Measurements from ENCODE around the gene CFAP100. TPM values are rescaled to one million over a fixed set of nuclear protein-coding genes. Genes with fewer than 3 reads are reported as not detected.

CFAP100 gene
- total RNA-seq, 2 donors from 2014 or later, result 0.44 to 0.66 TPM

- Mint-ChIP-seq H3K27ac (no peak overlapping the region), H3K4me1 (peaks cover 10% of the 10 kb centered on the region), H3K9me3 (no peaks in the 10 kb centered on the region), H3K36me3 (ENCODE audit: low read depth) (no peaks in the 10 kb centered on the region), H3K27me3 (ENCODE audit: insufficient read depth) (no peaks in the 10 kb centered on the region), H3K4me3 (no peak overlapping the region)
- no peaks in the 10 kb centered on the region for H3K36me3 ChIP-seq (ENCODE audit: control insufficient read depth, insufficient read depth, low read length)
- DNase-seq, result no peak
- no peak overlapping the region for H3K27ac ChIP-seq (ENCODE audit: low read depth, low read length)
- 93 to 94% methylated on average over 7 to 16 of the region's 16 CpGs for WGBS, 2 experiments (ENCODE audit: insufficient coverage in 1 of 2, insufficient read length in 1 of 2)
- no peaks in the 10 kb centered on the region for H3K4me1 ChIP-seq (ENCODE audit: control insufficient read depth, insufficient read depth, low read length)
- H3K27me3 ChIP-seq (ENCODE audit: control insufficient read depth, insufficient read depth, low read length, poor library complexity, severe bottlenecking), result no peaks in the 10 kb centered on the region
- no peak for TF ChIP-seq CTCF (conservative IDR thresholded peaks at IDR 0.05)
- no peak overlapping the region for H3K9ac ChIP-seq (ENCODE audit: extremely low read depth, low read length, poor library complexity, severe bottlenecking)
- H3K9me3 ChIP-seq (ENCODE audit: control insufficient read depth, low read length), result no peaks in the 10 kb centered on the region
- H3K4me3 ChIP-seq (ENCODE audit: low read length), result no peak overlapping the region
Observed at GRCh38 chr3:126481808-126482502, 87.2 kb downstream of the CFAP100 start.

- H3K27me3 Mint-ChIP-seq (ENCODE audit: insufficient read depth), result no peaks in the 10 kb centered on the region
- Histone ChIP-seq H3K4me3 (ENCODE audit: low read length) (no peak overlapping the region), H3K27ac (ENCODE audit: low read depth, low read length) (no peak overlapping the region), H3K9ac (ENCODE audit: extremely low read depth, low read length, poor library complexity, severe bottlenecking) (no peak overlapping the region), H3K4me1 (ENCODE audit: control insufficient read depth, insufficient read depth, low read length) (no peaks in the 10 kb centered on the region), H3K36me3 (ENCODE audit: control insufficient read depth, insufficient read depth, low read length) (no peaks in the 10 kb centered on the region), H3K9me3 (ENCODE audit: control insufficient read depth, low read length) (no peaks in the 10 kb centered on the region), H3K27me3 (ENCODE audit: control insufficient read depth, insufficient read depth, low read length, poor library complexity, severe bottlenecking) (no peaks in the 10 kb centered on the region)
- TF ChIP-seq CTCF (conservative IDR thresholded peaks at IDR 0.05), result no peak
- WGBS, 2 experiments (ENCODE audit: insufficient coverage in 1 of 2, insufficient read length in 1 of 2), result 84 to 87% methylated on average over 11 to 15 of the region's 15 CpGs
- no peak overlapping the region for H3K4me3 Mint-ChIP-seq
- no peak overlapping the region for H3K27ac Mint-ChIP-seq
- DNase-seq, result no peak
- H3K9me3 Mint-ChIP-seq, result no peaks in the 10 kb centered on the region
- H3K36me3 Mint-ChIP-seq (ENCODE audit: low read depth), result no peaks in the 10 kb centered on the region
- peaks cover 8% of the 10 kb centered on the region for H3K4me1 Mint-ChIP-seq
Observed at GRCh38 chr3:126482503-126483255, 88.0 kb downstream of the CFAP100 start.

GRCh38 chr3:126483321-126483761, 88.6 kb downstream of the CFAP100 start:
- H3K27me3 ChIP-seq (ENCODE audit: control insufficient read depth, insufficient read depth, low read length, poor library complexity, severe bottlenecking), result no peaks in the 10 kb centered on the region
- DNase-seq, result no peak
- Mint-ChIP-seq H3K27ac (no peak overlapping the region), H3K4me3 (no peak overlapping the region), H3K27me3 (ENCODE audit: insufficient read depth) (no peaks in the 10 kb centered on the region), H3K9me3 (no peaks in the 10 kb centered on the region), H3K4me1 (peaks cover 8% of the 10 kb centered on the region), H3K36me3 (ENCODE audit: low read depth) (no peaks in the 10 kb centered on the region)
- H3K36me3 ChIP-seq (ENCODE audit: control insufficient read depth, insufficient read depth, low read length), result no peaks in the 10 kb centered on the region
- no peaks in the 10 kb centered on the region for H3K9me3 ChIP-seq (ENCODE audit: control insufficient read depth, low read length)
- no peak overlapping the region for H3K9ac ChIP-seq (ENCODE audit: extremely low read depth, low read length, poor library complexity, severe bottlenecking)
- H3K4me1 ChIP-seq (ENCODE audit: control insufficient read depth, insufficient read depth, low read length), result no peaks in the 10 kb centered on the region
- no peak for TF ChIP-seq CTCF (conservative IDR thresholded peaks at IDR 0.05)
- H3K27ac ChIP-seq (ENCODE audit: low read depth, low read length), result no peak overlapping the region
- WGBS, 2 experiments (ENCODE audit: insufficient coverage in 1 of 2, insufficient read length in 1 of 2), result 87 to 91% methylated on average over 10 to 14 of the region's 14 CpGs
- H3K4me3 ChIP-seq (ENCODE audit: low read length), result no peak overlapping the region
